Amniotic stem cell (primary cell): ENCODE measurements around the gene SCYL3.
"Not testable (repeated sequence)": the region's sequence is repeated elsewhere in the genome, so short reads cannot be mapped to it uniquely, and the experiment has no call there.

Experiments
- DNase-seq: peaks from one replicate; lab custom pipeline; 2025; lab: John Stamatoyannopoulos, UW

Gene SCYL3

GRCh38 chr1:169871988-169872387, 21.7 kb downstream of the SCYL3 start:
- DNase-seq = not testable (repeated sequence)

GRCh38 chr1:169869426-169869825, 24.3 kb downstream of the SCYL3 start:
- DNase-seq = no peak

GRCh38 chr1:169868978-169869377, 24.7 kb downstream of the SCYL3 start:
- DNase-seq = no peak

- DNase-seq = no peak
Measured at GRCh38 chr1:169867012-169867675, 26.6 kb downstream of the SCYL3 start.

- no peak for DNase-seq
Measured at GRCh38 chr1:169866577-169866976, 27.1 kb downstream of the SCYL3 start.

GRCh38 chr1:169864531-169864930, 29.2 kb downstream of the SCYL3 start:
- DNase-seq = not testable (repeated sequence)

GRCh38 chr1:169860750-169861149, 32.9 kb downstream of the SCYL3 start:
- DNase-seq = no peak

GRCh38 chr1:169860187-169860586, 33.5 kb downstream of the SCYL3 start:
- no peak for DNase-seq

GRCh38 chr1:169859001-169859400, 34.7 kb downstream of the SCYL3 start:
- DNase-seq = no peak

- DNase-seq = no peak
Measured at GRCh38 chr1:169858467-169858866, 35.2 kb downstream of the SCYL3 start.

GRCh38 chr1:169853341-169853740, 40.4 kb downstream of the SCYL3 start:
- DNase-seq = no peak

- DNase-seq = no peak
Measured at GRCh38 chr1:169849346-169850022, 44.2 kb downstream of the SCYL3 start.

GRCh38 chr1:169848456-169848855, 45.2 kb downstream of the SCYL3 start:
- DNase-seq = no peak

- DNase-seq = no peak
Measured at GRCh38 chr1:169844941-169845608, 48.6 kb downstream of the SCYL3 start.

- no peak for DNase-seq
Measured at GRCh38 chr1:169838942-169839341, 54.8 kb downstream of the SCYL3 start.

GRCh38 chr1:169836198-169836597, 57.5 kb downstream of the SCYL3 start:
- no peak for DNase-seq

- DNase-seq = no peak
Measured at GRCh38 chr1:169835647-169836046, 58.0 kb downstream of the SCYL3 start.

GRCh38 chr1:169834869-169835268, 58.8 kb downstream of the SCYL3 start:
- DNase-seq = no peak

GRCh38 chr1:169833179-169833901, 60.4 kb downstream of the SCYL3 start:
- DNase-seq = no peak

GRCh38 chr1:169829671-169830070, 64.0 kb downstream of the SCYL3 start:
- no peak for DNase-seq

- DNase-seq = no peak
Measured at GRCh38 chr1:169824153-169824552, 69.5 kb downstream of the SCYL3 start.

GRCh38 chr1:169821500-169821899, 72.2 kb downstream of the SCYL3 start:
- DNase-seq = no peak

GRCh38 chr1:169816617-169817016, 77.1 kb downstream of the SCYL3 start:
- no peak for DNase-seq
